ENCODE results near the gene OR14C36. TPM values are rescaled to one million over a fixed set of nuclear protein-coding genes. Genes with fewer than 3 reads are reported as not detected.

OR14C36 gene
- total and polyA plus RNA-seq, 2 of the 8 experiments (the other 6 are each of a cell fraction or from before 2014, with no cell fraction given) = not detected

GRCh38 chr1:248316796-248317195 lies 31.8 kb upstream of the OR14C36 start:
- CTCF ChIA-PET (ENCODE audit: partially characterized antibody) = no interaction called here
- H3K36me3 ChIP-seq (ENCODE audit: control insufficient read depth in 2 of 4, insufficient read depth in 4 of 4, low read length in 3 of 4) = no peaks in the 10 kb centered on the region
- no peak overlapping the region for H3K23ac ChIP-seq (ENCODE audit: insufficient read length)

More at GRCh38 chr1:248316796-248317195, 31.8 kb upstream of the OR14C36 start:
- no peaks in the 10 kb centered on the region for H3K79me2 ChIP-seq (ENCODE audit: control insufficient read depth in 1 of 2, insufficient read depth in 2 of 2, low read length in 2 of 2)
- H3K4me1 ChIP-seq (replicated peaks in 1 of 4; ENCODE audit: control insufficient read depth in 3 of 4, insufficient read depth in 4 of 4, low read length in 3 of 4) = no peaks in the 10 kb centered on the region
- H3K18ac ChIP-seq (ENCODE audit: extremely low read depth, low read length) = no peak overlapping the region
- H2BK5ac ChIP-seq (ENCODE audit: low read depth, low read length) = no peak overlapping the region
- no peak overlapping the region for H4K8ac ChIP-seq (ENCODE audit: extremely low read depth, insufficient read depth, low read length)
- H3K4ac ChIP-seq (replicated peaks; ENCODE audit: insufficient read length, low read depth, low read length) = no peak overlapping the region
- DNase-seq (ENCODE audit: low read depth in 1 of 2, low spot score in 2 of 2) = no peak
- H3K79me1 ChIP-seq (ENCODE audit: low read depth, low read length) = no peaks in the 10 kb centered on the region
- H3K14ac ChIP-seq (ENCODE audit: insufficient read length) = no peak overlapping the region
- no peak for TF ChIP-seq NRF1 (IDR thresholded peaks at IDR 0.05; ENCODE audit: low read depth, low read length)
- TF ChIP-seq JUN (IDR thresholded peaks at IDR 0.05; ENCODE audit: low read depth, low read length) = no peak
- TF ChIP-seq TCF12 (IDR thresholded peaks at IDR 0.05; ENCODE audit: low read depth, low read length) = no peak
- TF ChIP-seq ATF2 (IDR thresholded peaks at IDR 0.05; ENCODE audit: low read length) = no peak
- TF ChIP-seq ZNF274 (IDR thresholded peaks at IDR 0.05; ENCODE audit: borderline replicate concordance, extremely low read depth, low read length) = no peak
- no peak for TF ChIP-seq FOSL1 (IDR thresholded peaks at IDR 0.05; ENCODE audit: insufficient read depth, low read depth, low read length)
- TF ChIP-seq POLR2AphosphoS5 (IDR thresholded peaks at IDR 0.05; ENCODE audit: low read depth, low read length) = no peak
- no peak for TF ChIP-seq SP4 (IDR thresholded peaks at IDR 0.05; ENCODE audit: low read length)
- H2AK5ac ChIP-seq (ENCODE audit: low read depth, low read length) = no peak overlapping the region
- H4K20me1 ChIP-seq (replicated peaks in 1 of 2; ENCODE audit: control insufficient read depth in 1 of 2, insufficient read depth in 2 of 2, low read length in 2 of 2) = no peaks in the 10 kb centered on the region
- no peak for FAIRE-seq
- no peaks in the 10 kb centered on the region for H3K23me2 ChIP-seq (ENCODE audit: low read depth, low read length)
- H2BK20ac ChIP-seq (ENCODE audit: low read length) = no peak overlapping the region
- H3K4me3 ChIP-seq (ENCODE audit: extremely low read depth in 1 of 4, insufficient read depth in 2 of 4, low read depth in 3 of 4, low read length in 4 of 4) = no peak overlapping the region
- 86% methylated on average over 11 of the region's 11 CpGs; no CpG with 5 or more reads in 1 of the 2 experiments for WGBS, 2 experiments (ENCODE audit: extremely low coverage in 1 of 2, insufficient coverage in 1 of 2, insufficient read length in 1 of 2, insufficient replicate concordance in 2 of 2, low coverage in 1 of 2, low lambda C conversion rate in 2 of 2, missing lambda C conversion rate in 1 of 2)
- no peak overlapping the region for H3K9ac ChIP-seq (replicated peaks in 1 of 4; ENCODE audit: extremely low read depth in 1 of 4, low read depth in 3 of 4, low read length in 3 of 4)
- no peak overlapping the region for H4K91ac ChIP-seq (replicated peaks; ENCODE audit: insufficient read length, low read length)
- H3K4me2 ChIP-seq (ENCODE audit: insufficient read depth in 1 of 2, low read depth in 2 of 2, low read length in 2 of 2) = no peak overlapping the region
- no peak overlapping the region for H3K27ac ChIP-seq (ENCODE audit: low read depth, low read length)
- no peak overlapping the region for H4K5ac ChIP-seq (ENCODE audit: insufficient read length, low read depth, low read length)
- POLR2A ChIA-PET (ENCODE audit: partially characterized antibody) = no interaction called here
- H3K27me3 ChIP-seq (replicated peaks in 1 of 4; ENCODE audit: control insufficient read depth in 3 of 4, extremely low read depth in 1 of 4, insufficient read depth in 3 of 4, low read length in 3 of 4) = no peaks in the 10 kb centered on the region
- H2BK12ac ChIP-seq (ENCODE audit: low read depth, low read length) = no peak overlapping the region
- H3K9me3 ChIP-seq (ENCODE audit: insufficient read depth in 2 of 2, low read depth in 1 of 2, low read length in 1 of 2) = peaks cover 50 to 62% of the 10 kb centered on the region in 2 experiments
- no peak overlapping the region for H3K56ac ChIP-seq (replicated peaks; ENCODE audit: insufficient read length, low read depth, low read length)
- H2BK120ac ChIP-seq (replicated peaks; ENCODE audit: low read depth, low read length) = no peak overlapping the region
- H2BK15ac ChIP-seq (ENCODE audit: low read length) = no peak overlapping the region
- H2AFZ ChIP-seq (ENCODE audit: low read length) = no peak overlapping the region

Measured in H1 (cell line).